ENCODE results near the gene TFDP2. TPM values are rescaled to one million over a fixed set of nuclear protein-coding genes. Genes with fewer than 3 reads are reported as not detected.
"Not testable (repeated sequence)": the region's sequence is repeated elsewhere in the genome, so short reads cannot be mapped to it uniquely, and the experiment has no call there.

Gene TFDP2
- total RNA-seq, 1 donor from 2014 or later = 43.7 TPM

DNA sequence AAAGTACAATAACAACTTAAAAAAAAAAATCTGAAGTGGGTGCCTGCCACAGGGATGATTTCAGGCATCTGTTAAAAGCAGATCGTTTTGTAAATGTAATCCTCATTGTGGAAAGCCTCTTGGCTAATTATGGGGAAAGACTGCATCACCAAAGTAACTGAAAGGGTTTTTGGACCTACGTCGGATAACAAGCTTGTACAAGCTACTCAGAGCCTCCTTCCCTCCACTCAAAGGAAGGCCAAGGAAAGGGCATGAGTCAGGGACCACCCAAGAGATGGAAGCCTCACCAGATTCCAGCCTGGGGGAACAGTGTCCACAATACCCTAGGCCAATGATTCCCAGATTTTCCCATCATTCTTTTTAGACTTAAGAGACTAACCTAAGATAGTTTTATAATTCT, 188.6 kb downstream of the TFDP2 start:
- DNase-seq = no peak

DNA sequence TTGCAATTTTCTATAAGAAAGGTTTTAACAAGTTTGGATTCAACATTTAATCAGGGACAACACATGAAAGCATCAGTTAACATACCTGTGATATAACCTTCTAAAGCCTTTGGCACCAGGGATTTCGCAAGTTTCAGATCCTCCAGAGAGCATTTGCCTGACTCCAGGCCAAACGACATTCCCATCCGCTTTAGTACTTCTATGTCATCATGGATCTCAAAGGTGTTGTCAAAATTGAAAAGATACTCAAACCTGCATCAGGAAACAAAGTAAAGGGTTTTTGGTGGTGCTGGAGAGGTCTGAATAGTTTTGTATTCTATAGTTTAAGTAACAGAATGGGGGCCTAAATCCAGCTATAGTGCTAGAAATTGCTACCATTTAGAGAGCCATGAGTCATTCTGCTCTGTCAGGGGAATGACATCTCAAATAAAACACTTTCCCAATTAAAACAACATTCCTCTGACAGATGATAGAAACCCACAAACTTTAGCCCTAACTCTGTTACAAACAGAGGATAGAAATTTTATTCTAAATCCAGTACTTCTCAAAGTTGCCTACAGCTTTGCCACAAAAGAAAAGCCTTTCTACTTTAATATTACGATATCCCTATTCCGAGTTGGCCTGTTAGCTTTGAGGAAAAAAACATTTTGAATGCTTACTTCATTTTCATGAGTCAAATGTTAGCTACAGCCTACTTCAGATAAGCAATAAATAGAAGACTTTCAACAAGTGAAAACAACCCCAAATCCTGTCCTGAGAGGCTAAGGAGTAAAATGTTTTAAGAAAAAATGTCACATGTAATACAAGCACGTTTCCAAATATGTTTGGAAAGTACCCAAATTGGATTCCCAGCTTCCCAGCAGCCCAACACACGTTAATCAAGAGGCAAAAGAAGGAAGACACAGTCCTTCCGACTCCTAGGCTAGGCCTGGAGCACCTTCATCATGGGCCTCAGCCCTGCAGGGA, 189.5 kb downstream of the TFDP2 start:
- DNase-seq = peak; percentile 55

DNA sequence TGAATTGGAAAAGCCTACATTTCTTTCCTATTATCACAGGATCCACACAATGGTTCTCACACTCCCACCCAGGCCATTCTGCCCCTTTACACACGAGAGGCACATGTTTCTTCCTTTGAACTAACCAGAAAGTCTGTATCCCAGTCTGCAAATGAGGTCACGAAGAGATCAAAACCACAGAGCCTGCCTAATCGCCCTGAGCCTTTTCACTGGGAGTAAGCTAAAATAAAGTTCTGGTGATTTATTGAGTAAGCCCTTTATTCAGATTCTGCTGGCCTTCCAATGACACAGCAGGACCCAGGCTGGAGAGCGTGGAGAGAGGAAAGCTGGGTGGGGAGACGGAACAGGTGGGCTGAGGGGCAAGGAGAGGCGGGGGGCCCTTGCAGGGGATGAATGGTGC, 194.2 kb downstream of the TFDP2 start:
- peak; percentile 21 for DNase-seq

DNA sequence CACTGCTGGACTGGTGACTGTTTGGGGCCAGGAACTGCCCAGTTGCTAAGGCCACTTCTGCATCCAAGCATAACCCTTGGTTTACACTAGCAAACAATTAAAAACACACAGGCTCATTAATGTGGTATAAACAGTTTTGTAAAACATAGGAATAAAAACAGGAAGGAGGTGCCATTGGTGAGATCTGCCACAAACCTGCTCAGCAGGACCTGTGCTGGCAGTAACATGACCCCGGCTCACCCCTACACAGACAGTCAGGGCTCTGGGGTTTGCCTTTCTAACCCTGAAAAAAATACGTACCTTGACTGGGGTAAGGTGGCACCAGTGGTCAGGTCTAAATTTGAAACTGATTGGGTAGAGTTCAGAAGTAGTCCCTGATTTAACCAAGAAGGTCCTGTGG, 196.7 kb downstream of the TFDP2 start:
- no peak for DNase-seq

DNA sequence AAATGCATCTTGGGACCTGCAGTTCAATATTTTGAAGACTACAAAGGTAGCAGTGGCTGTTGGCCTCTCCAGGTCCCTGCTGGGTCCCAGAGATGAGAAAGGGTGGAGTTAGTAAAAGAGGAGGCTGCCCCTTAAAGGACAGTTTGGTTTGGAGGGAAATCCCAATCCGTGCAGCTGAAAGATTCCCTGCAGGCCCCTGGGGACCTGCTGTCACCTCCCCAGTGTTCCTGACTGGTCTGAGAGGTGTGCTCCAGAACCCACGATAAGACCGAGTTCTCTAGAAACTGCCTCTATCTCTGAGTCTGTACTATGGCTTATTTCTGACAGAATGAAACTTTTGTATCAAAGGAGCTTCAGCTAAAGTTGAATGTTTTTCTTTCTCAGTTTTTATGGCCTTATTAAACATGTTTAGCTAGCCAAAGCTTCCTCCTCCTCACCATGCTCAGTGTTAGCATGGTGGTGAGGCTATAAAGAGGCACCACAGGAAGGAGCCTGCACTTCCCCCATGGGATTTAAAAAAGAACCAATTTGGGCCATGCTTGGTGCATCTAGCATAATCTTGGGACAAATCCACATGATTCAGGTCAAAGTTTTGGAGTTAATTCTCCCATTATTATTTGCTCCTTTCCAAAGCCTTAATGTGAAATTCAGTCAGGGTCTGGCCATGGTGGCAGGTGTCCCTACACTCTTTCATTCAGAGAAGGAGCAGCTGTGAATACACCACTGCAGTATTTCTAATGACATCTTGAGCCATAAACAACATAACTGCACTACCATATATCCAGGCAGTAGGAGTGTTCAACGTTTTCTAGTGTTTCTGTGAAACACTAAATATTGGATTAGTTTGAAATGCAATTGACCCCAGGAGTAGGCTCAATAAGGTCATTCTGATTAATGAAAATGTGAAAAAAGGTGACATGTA, 198.5 kb downstream of the TFDP2 start:
- DNase-seq = no peak

DNA sequence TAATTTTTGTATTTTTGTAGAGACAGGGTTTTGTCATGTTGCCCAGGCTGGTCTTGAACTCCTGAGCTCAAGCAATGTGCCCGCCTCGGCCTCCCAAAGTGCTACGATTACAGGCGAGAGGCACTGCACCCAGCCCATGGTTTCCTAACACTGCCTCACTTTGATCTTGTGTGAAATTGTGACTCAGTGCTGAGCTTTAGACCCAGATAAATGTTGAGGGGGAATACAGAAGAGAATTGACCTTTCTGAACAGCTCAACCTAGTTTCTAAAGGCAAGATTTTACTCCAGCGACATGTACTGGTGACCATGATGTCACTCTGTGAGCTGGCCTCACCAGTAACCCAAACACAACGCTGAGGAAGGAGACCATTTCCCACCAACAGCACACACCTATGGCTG, 199.4 kb downstream of the TFDP2 start:
- no peak for DNase-seq

DNA sequence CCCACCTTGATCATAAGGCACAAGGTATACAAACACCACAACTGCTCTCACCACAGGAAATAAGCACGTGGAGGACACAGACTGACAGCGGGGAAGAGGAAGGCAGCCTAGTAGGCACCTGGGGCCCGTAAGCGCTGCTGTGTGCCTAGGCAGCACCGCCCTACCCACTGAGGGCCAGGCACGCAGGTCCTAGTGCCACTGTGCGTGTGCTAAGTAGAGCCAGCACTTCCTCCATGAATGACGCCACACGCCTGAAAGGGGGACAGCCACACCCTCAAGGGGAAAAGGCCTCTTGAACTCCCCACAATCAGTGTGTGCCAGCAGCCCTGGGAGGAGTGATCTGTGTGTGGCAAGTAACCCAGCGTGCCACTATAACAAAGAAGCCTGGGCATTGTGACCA, 199.9 kb downstream of the TFDP2 start:
- DNase-seq = no peak

DNA sequence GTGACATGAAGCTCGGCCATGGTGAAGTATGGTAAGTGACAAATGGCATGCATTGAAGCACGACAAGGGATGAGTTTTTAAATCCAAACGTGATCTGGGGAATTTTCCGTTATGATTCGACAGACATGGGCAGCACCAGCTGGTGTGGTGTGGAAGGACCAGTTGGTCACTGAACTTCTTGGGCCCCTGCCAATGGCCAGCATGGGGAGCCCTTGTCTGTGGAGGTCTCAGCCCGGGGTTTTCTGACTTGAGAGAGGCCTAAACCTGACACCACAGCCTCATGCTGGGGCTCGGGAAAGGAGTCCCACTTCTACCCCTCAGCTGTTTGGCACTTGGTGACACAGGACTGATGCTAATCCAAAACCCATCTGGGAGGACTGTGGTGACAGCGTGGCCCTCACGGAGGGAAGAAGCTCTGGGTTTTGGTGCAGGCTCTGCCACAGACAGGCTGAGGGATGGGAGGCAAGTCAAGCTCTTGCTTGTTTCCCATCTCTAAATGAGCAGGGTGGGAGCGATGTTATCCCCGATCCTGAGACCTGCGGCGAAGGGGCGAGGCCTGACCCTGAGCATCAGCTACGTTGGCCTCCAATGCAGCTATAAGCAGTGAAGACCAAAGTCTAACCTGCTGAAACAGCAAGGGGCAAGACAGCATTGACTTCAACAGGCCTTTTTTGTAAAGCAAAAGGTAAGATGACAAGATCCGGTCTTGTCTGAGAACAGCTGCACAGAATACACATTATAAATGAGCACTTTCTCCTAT, 203.4 kb downstream of the TFDP2 start:
- DNase-seq = no peak

DNA sequence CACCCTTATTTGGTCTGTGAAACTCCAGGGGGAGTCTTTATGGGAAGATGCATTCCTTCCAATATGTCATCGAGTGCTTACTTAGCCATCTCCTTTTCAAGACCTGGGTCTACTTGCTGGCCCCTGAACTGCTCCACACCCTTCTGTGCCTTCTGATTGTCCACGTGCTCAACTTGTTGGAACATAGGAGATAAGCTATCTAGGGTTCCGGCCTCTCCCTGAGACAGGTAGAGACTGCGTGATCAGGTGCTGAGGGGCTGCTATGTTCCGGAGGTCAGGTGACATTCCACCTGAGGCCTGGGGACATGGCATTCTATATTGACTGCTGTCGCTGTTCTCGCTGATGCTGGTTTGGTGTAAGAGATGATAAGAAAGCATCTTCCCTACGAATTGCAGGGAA, 207.3 kb downstream of the TFDP2 start:
- no peak for DNase-seq

DNA sequence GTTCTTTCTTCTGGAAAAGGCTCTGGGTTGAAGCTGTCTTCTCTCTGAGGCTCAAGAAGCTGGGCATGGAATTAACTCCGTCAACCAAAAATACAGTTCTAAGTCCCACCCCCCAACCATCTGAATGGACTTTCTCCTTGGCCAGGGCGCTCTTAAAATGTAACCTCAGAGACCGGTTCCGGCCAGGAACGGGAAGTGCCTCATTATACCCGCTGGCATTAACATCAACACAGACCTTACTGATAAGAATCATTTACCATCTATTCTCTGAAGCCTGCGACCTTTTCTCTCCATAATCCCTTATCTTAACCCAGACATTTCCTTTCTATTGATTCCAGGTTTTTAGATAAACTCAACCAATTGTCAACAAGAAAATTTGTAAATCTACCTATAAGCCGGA, 208.3 kb downstream of the TFDP2 start:
- no peak for DNase-seq

DNA sequence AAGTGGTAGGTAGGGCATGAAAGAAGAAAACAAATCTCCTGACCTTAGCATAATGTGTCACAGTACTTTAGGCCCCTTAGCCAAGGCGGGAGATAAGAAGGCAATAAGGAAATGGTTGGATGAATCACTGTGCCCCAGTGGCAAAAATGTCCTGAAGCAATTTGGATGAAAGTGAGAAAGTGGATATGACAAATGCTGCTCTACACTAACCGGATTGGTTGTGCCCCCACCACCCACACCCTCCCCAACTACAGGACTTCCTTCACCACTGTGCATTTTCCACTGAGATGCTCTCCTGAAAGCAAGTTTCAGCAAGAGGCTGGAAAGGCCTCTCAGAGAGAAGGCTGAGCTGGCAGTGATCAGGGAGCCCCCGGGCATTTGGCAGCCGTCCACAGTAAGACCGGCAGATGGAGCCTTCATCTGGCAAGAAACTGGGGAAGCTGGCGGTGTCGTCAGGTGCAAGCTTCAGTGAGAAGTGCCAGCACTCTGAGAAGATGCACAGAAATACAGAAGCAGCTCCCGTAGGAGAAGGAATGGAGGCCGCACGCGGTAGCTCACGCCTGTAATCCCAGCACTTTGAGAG, 209.1 kb downstream of the TFDP2 start:
- no peak for DNase-seq

DNA sequence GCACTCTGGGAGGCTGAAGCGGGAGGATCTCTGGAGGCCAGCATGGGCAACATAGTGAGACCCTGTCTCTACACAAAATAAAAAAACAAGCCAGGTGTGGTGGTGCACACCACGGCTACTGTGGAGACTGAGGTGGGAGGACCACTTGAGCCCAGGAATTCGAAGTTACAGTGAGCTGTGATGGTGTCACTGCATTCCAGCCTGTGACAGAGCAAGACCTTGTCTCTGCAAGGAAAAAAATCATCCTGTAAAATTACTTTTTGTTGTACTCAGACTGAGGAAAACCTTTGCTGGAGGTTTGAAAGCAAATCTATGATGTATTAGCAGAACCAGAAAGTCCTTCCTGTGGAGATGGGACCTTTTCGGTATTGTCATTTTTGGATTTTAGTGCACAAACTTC, 209.6 kb downstream of the TFDP2 start:
- no peak for DNase-seq

DNA sequence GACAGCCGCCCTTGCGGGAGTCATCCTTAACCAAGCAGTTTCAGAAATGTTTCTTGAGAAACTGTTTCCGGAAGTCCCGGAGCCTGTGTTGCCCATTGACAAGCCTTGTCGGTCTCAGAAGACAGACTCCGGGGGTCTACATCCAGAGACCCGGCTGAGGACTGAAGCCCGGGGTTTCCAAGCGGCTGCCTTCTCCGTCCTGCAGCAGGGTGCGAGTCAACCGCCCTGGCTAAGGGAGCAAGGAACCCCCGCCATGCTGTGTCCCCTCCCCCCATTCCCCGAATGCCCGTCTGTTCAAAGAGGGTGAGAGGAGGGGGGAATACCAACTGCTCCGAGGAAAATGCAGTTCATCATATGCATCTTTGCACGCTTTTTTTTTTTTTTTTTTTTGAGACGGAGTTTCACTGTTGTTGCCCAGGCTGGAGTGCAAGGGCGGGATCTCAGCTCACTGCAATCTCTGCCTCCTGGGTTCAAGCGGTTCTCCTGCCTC, 211.3 kb downstream of the TFDP2 start:
- DNase-seq = no peak

DNA sequence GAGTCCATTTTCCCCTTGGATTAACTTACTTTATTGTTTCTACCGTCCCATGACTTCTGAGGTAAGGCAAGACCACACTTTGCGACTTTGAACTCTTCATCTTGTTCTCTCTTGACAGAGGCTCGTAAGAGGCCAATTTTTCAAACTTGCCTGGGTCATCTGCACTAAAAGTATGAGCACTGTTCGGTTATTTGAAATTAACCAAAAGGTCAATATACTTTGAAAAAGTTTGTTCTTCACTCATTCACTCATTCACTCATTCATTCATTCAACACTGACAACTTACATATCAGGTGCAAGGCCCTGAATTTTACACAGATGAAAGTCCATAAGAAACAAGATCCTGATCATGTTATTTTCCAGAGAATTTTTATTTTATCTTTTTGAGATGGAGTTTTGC, 215.0 kb downstream of the TFDP2 start:
- no peak for DNase-seq

DNA sequence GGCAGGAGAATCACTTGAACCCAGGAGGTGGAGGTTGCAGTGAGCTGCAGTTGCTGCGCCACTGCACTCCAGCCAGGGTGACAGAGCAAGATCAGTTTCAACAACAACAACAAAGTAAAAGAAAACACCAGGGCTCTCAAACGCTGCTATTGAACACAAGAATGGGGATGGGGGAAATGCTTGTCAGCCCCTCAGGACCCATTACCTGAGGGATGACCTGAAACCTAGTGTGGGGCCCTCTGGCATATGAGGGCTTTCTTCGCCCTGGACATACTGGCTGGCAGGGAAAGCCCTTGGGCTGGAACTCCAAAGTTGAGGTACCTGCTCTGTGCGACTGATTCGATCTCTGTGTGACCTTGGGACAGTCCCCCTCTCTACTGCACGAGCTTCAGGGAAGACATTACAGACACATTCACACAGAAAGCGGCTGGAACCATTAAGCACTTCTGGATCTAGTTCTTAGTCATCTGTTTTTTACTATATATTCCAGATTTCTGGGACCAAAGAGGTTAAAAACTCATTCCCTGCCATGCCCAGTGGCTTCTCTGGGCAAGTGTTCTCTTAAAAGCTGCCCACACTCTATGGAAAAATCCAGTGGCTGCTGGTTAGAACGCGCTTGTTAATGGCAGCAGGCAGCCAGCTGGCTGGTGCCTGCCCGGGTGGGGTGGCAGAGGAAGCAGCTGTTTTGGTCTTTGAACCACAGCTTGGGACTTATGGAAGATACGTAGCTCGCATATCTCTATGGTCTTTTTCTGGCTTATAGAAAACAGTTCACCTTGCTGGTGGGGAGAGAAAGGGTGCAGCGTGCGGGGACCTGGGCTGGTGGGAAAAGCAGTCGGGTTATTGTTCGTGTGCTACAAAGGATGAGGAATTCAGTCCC, 215.7 kb downstream of the TFDP2 start:
- DNase-seq = no peak

DNA sequence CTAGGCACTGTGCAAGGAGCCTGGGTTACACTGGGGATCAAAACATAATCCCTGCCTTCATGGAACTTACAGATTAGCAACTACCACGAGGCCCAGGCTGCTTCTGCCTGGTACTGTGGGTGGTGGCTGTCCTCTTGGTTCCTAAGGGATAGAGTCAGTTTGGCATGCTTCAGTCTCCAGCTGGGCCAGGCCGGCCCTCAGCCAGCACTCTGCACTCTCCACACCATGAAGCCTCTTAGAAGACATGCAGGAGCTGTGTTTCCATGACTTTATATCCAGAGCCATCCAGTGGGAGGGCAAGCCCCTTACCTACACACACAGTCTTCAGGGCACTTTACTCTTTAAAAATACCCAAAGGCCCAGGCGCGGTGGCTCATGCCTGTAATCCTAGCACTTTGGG, 218.5 kb downstream of the TFDP2 start:
- no peak for DNase-seq

DNA sequence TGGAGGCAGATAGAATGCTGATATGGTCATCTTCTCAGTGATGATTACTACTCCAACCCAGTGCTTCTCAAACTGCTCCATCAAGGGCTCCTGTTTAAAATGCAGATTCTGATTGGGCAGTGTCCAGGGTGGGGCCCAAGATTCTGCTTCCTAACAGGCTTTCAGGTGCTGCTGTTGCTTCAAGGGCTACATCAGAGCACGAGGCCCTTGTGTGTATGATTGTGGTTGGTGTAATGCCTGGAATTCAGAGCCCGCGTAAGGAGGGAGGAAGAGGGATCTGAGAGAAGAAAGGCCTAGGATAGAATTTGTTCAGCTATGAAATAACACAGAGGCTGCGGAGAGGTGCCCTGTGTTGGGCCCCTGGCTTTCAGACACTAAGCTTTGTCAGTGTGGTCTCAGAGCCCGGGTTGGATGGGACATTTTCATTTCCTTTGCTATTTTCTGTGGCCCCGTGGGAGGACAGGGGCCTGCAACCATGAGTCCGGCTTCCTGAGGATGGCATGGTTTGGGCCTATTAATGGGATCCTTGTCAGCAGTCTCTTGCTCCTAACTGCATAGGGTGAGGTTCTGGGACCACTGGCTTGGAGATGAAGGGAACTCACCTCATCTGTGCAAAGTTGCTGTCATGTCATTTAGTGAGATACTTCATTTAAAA, 219.9 kb downstream of the TFDP2 start:
- no peak for DNase-seq

DNA sequence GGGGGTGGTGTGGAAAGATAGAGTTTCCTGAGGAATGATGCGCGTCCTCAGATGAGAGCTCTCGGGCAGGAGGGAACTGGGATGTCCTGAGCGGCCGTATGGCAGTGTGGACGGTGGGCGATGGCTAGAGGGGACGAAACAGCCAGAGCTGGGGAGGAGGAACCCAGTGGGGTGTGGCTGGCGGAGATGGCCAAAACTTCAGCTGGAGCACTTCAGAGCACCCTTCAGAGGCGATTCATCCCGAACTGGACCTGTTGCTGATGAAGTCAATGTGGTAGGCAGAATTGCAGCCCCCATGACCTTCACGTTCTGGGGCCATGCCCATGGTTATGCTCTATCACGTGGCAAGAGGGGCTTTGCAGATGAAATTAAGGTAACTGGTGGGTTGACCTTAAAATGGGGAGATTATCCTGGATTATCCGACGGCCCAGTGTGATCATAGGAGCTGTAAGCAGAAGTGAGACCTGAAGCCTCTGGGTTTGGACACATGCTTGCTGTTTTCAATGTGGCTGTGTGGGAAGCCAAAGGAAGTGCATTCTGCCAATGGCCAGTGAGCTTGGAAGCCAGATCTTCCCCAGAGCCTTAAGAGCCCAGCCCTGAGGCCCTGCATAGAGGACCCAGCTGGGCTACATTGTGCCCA, 220.6 kb downstream of the TFDP2 start:
- no peak for DNase-seq

DNA sequence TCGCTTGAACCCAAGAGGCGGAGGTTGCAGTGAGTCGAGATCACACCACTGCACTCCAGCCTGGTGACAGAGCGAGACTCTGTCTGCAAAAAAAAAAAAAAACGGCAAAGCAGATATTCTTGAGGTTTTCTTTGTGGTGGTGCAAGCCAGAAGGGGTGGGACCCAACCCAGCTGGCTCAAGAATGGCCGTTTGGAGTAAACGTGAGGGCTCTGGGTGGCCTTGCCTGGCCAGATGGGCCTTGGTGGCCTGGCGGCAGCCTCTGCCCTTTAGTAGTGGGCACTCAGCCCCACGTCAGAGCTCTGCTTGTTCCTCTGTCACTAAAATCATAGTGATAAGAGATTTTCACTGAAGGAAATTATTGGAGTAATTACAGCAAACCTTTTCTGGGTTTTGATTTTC, 222.4 kb downstream of the TFDP2 start:
- DNase-seq = no peak

DNA sequence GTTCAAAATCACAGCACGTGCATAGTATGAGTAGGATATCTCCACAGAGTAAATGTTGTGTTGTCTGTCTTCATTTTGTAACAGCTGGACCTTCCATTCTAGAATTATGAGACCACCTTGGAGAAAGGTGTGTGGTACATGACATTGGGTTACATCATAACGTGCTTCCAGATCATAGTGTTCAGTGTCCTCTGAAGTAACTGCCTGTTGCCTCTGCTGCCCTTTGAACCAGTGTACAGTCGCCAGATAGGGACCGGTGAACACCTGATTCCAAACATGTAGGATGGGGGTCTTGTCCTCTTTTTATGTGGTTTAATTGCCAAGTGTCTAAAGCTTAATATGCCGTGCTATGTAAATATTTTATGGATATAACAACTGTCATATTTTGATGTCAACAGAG, 223.7 kb downstream of the TFDP2 start:
- DNase-seq = not testable (repeated sequence)

Measured in skin of body (tissue), 2 donors.